22Rv1 (cell line): ENCODE results near the gene CRYBA1.
A peak's percentile ranks its signal among the peaks of the same experiment; 100 is the strongest.

ENCODE experiments used
- ZFX ChIP-seq: fragments of 450-650 bp; IDR thresholded peaks from 2 replicates; pipeline ENCODE4 v1.6.1; 2017; ENCODE audit warnings: antibody characterized with exemption, borderline replicate concordance
- TF ChIP-seq, protein P1 (sequence below): fragments of 450-650 bp; IDR thresholded peaks from 2 replicates; pipeline ENCODE4 v1.5.1; 2017; ENCODE audit warnings: mild to moderate bottlenecking

DNA sequence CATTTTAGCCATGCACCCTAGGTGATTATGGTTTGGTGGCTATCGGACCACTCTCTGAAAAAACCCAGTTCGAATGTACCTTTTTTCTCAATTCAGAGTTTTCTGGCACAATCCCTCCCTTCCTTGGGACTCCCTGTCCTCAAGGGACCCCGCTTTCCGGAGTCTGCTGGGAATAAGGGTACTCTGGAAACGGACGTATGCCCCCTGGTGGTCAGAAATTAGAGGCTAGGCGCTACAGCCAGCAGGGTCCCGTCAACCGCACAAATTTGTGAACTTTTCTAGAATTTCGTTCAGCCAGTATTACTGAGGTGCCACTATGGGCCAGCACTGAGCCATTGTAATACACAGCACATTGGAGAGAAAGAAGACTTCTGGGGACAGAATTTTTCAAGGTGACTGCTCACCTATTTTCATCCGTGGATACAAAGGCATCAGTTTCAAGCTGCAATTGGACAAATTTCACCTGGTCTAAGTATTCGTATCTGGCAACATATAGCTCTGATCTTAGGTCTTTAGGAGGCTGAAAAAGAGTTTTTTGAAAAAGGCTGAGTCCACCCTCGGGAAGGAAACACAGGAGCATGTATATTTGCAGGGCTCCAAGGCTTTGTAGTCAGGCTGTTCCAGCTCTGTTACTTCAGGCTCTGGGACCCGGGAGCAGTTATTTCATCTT is 27.1 kb upstream of the CRYBA1 start:
- TF ChIP-seq, protein P1, sequence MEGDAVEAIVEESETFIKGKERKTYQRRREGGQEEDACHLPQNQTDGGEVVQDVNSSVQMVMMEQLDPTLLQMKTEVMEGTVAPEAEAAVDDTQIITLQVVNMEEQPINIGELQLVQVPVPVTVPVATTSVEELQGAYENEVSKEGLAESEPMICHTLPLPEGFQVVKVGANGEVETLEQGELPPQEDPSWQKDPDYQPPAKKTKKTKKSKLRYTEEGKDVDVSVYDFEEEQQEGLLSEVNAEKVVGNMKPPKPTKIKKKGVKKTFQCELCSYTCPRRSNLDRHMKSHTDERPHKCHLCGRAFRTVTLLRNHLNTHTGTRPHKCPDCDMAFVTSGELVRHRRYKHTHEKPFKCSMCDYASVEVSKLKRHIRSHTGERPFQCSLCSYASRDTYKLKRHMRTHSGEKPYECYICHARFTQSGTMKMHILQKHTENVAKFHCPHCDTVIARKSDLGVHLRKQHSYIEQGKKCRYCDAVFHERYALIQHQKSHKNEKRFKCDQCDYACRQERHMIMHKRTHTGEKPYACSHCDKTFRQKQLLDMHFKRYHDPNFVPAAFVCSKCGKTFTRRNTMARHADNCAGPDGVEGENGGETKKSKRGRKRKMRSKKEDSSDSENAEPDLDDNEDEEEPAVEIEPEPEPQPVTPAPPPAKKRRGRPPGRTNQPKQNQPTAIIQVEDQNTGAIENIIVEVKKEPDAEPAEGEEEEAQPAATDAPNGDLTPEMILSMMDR = peak; percentile 92
- no peak for TF ChIP-seq ZFX
